GM12878 (cell line): ENCODE measurements around the gene ZFYVE19. TPM values are rescaled to one million over a fixed set of nuclear protein-coding genes. Genes with fewer than 3 reads are reported as not detected.

ENCODE experiments used
- ATAC-seq: fragments of 200-7000 bp; cut with Tn5 transposase; 3 replicates; pipeline ENCODE4 v1.9.1; 2020; ENCODE audit warnings: mild to moderate bottlenecking, moderate library complexity
- BruUV-seq: library from RNA; stranded (reverse); fragments of 400-500 nt; replicated peaks from 2 replicates; lab custom pipeline; 2021; lab: Mats Ljungman, UMichigan
- CTCF ChIA-PET: fragments of 300-600 bp; sonication (Branson Sonifier 250); formaldehyde crosslinking; extraction: SDS; loops from one replicate; lab custom pipeline; 2021; ENCODE audit warnings: inconsistent platforms; lab: Yijun Ruan, JAX
- POLR2A ChIA-PET: fragments of 350-600 bp; formaldehyde crosslinking; extraction: SDS; loops from one replicate; lab custom pipeline; 2021; ENCODE audit warnings: inconsistent platforms; lab: Charles Lee
- RAD21 ChIA-PET: fragments of 300-600 bp; sonication (Branson Sonifier 250); formaldehyde crosslinking; loops from one replicate; lab custom pipeline; 2023; ENCODE audit warnings: antibody characterized with exemption; ENCODE audit not compliant: unreplicated experiment; lab: Charles Lee
- SMC1A ChIA-PET: fragments of 300-600 bp; sonication (Branson Sonifier 250); formaldehyde crosslinking; loops from one replicate; lab custom pipeline; 2023; ENCODE audit not compliant: unreplicated experiment, uncharacterized antibody; lab: Charles Lee
- DNase-seq: peaks from one replicate; pipeline ENCODE4 v3.0.0-alpha.2; 2011; ENCODE audit warnings: low read depth, low spot score
- FAIRE-seq: peaks from 3 replicates; lab custom pipeline; 2011; peaks lifted over from hg19 to GRCh38; lab: Jason Lieb, UNC
- H2AFZ ChIP-seq: 2 replicates; pipeline ENCODE4 v1.6.0; 2011; ENCODE audit warnings: low read depth, low read length, control low read depth; ENCODE audit not compliant: control insufficient read depth
- H3K27ac ChIP-seq: 2 replicates; pipeline ENCODE4 v1.5.1; 2011; ENCODE audit warnings: control low read depth; ENCODE audit not compliant: control insufficient read depth, insufficient read depth
- H3K27me3 ChIP-seq, 2 experiments: replicated peaks in 1 of 2; 2 replicates each; pipeline versions ENCODE4 v1.6.0 to v1.6.1; 2011; ENCODE audit warnings: low read length in 1 of 2; ENCODE audit not compliant: control insufficient read depth in 2 of 2, insufficient read depth in 2 of 2
- H3K36me3 ChIP-seq, 2 experiments: 2 replicates each; pipeline ENCODE4 v1.5.1; 2011; ENCODE audit warnings: low read length in 1 of 2; ENCODE audit not compliant: control insufficient read depth in 2 of 2, insufficient read depth in 2 of 2
- H3K4me1 ChIP-seq: 2 replicates; pipeline ENCODE4 v1.6.1; 2011; ENCODE audit warnings: mild to moderate bottlenecking, low read length, moderate library complexity, mixed read lengths; ENCODE audit not compliant: control insufficient read depth, insufficient read depth
- H3K4me2 ChIP-seq: 2 replicates; pipeline ENCODE4 v1.6.0; 2011; ENCODE audit warnings: control low read depth; ENCODE audit not compliant: control insufficient read depth, insufficient read depth
- H3K4me3 ChIP-seq: fragments of 200-600 bp; sonication (generic); 2 replicates; pipeline ENCODE4 v1.5.1; 2016
- H3K79me2 ChIP-seq: 2 replicates; pipeline ENCODE4 v1.6.0; 2011; ENCODE audit warnings: low read length; ENCODE audit not compliant: control insufficient read depth, insufficient read depth
- H3K9ac ChIP-seq: 2 replicates; pipeline ENCODE4 v1.8.0; 2011; ENCODE audit warnings: low read length, control low read depth, mixed read lengths; ENCODE audit not compliant: control insufficient read depth, insufficient read depth
- H3K9me3 ChIP-seq: replicated peaks from 3 replicates; pipeline ENCODE4 v1.5.1; 2011; ENCODE audit warnings: mild to moderate bottlenecking, low read length; ENCODE audit not compliant: control insufficient read depth, insufficient read depth
- H4K20me1 ChIP-seq: 2 replicates; pipeline ENCODE4 v1.6.0; 2011; ENCODE audit not compliant: control insufficient read depth, insufficient read depth
- BCLAF1 ChIP-seq: fragments of 450-650 bp; IDR thresholded peaks from 2 replicates; pipeline ENCODE4 v1.6.1; 2017; ENCODE audit warnings: antibody characterized with exemption, mild to moderate bottlenecking, moderate library complexity
- CREB1 ChIP-seq: IDR thresholded peaks from 2 replicates; pipeline ENCODE4 v1.6.1; 2012; ENCODE audit warnings: low read depth, mild to moderate bottlenecking, inconsistent platforms
- DPF2 ChIP-seq: fragments of 450-650 bp; IDR thresholded peaks from 2 replicates; pipeline ENCODE4 v1.6.1; 2017; ENCODE audit warnings: mild to moderate bottlenecking
- FOXM1 ChIP-seq: IDR thresholded peaks from 2 replicates; pipeline ENCODE4 v1.6.1; 2012; ENCODE audit warnings: low read depth, mild to moderate bottlenecking, inconsistent platforms, low read length, moderate library complexity
- IRF4 ChIP-seq: IDR thresholded peaks from 2 replicates; pipeline ENCODE4 v1.6.1; 2011; ENCODE audit warnings: low read depth, low read length
- MEF2A ChIP-seq: IDR thresholded peaks from 2 replicates; pipeline ENCODE4 v1.6.1; 2011; ENCODE audit warnings: low read depth, mild to moderate bottlenecking, low read length, moderate library complexity; ENCODE audit not compliant: insufficient read depth
- NRF1 ChIP-seq: conservative IDR thresholded peaks from 2 replicates; pipeline ENCODE4 v1.6.1; 2011; ENCODE audit warnings: mild to moderate bottlenecking, low read depth, low read length, improper control_type of control experiment
- POLR2A ChIP-seq: IDR thresholded peaks from 2 replicates; pipeline ENCODE4 v1.6.1; 2011; ENCODE audit warnings: low read depth, mild to moderate bottlenecking, low read length
- POLR2AphosphoS5 ChIP-seq: IDR thresholded peaks from 2 replicates; pipeline ENCODE4 v1.6.1; 2011; ENCODE audit warnings: mild to moderate bottlenecking, low read length, inconsistent platforms
- SKIL ChIP-seq: fragments of 450-650 bp; IDR thresholded peaks from 2 replicates; pipeline ENCODE4 v1.6.1; 2017; ENCODE audit warnings: mild to moderate bottlenecking, low read depth, inconsistent platforms; ENCODE audit not compliant: poor library complexity, severe bottlenecking
- SP1 ChIP-seq: IDR thresholded peaks from one replicate; pipeline ENCODE4 v1.6.1; 2011; ENCODE audit warnings: low read depth, low read length
- ZNF687 ChIP-seq: fragments of 450-650 bp; IDR thresholded peaks from 2 replicates; pipeline ENCODE4 v1.6.1; 2017; ENCODE audit warnings: mild to moderate bottlenecking, moderate library complexity
- WGBS: methylation state at CpG from one replicate; pipeline ENCODE4 v1.1.6; 2016; ENCODE audit warnings: low lambda C conversion rate; ENCODE audit not compliant: insufficient replicate concordance, insufficient coverage; ENCODE audit errors: missing lambda C conversion rate; 5-methylcytosine and 5-hydroxymethylcytosine counted together
- in situ Hi-C: fragments of 300-500 bp; cut with MboI; formaldehyde crosslinking; loops from 9 replicates; pipeline ENCODE4 v1.14.3; 2018; ENCODE audit warnings: mixed read lengths
- intact Hi-C: fragments of 100-400 bp; cut with micrococcal nuclease; formaldehyde crosslinking; loops from one replicate; pipeline ENCODE4 v1.14.2; 2022; ENCODE audit not compliant: unreplicated experiment
- polyA plus RNA-seq, 11 experiments: library from polyadenylated mRNA; depleted of rRNA in 4 of 11; unstranded in 6 of 11; stranded (reverse) in 5 of 11; fragments of >200 nt; fragmentation: Nextera tagmentation in 4 of 11; fragmentation: Illumina TruSeq in 1 of 11; extraction: Ambion mirVana in 4 of 11; extraction: Trizol in 1 of 11; gene quantifications; 1 replicate in 1 of 11; 2 replicates in 10 of 11; pipeline versions ENCODE4 v1.2.1 to v1.2.3, GENCODE V29; 2011 to 2016; ENCODE audit warnings: inconsistent platforms in 2 of 11, missing spikeins in 2 of 11, low read depth in 1 of 11
- total RNA-seq, 4 experiments: library from RNA; depleted of rRNA in 3 of 4; stranded (reverse); fragments of >200 nt in 3 of 4; fragmentation: Illumina TruSeq in 1 of 4; extraction: Trizol in 1 of 4; gene quantifications; 2 replicates each; pipeline versions ENCODE4 v1.2.1 to v1.2.3, GENCODE V29; 2013 to 2021

The ZFYVE19 gene
- total and polyA plus RNA-seq, 10 of the 15 experiments (the other 5 are each of a cell fraction or from before 2014, with no cell fraction given), result 1.7 to 36.3 (median 17.0) TPM

GRCh38 chr15:40792394-40792793 lies 14.5 kb upstream of the ZFYVE19 start:
- no peak overlapping the region for H3K4me2 ChIP-seq
- no peaks in the 10 kb centered on the region for H3K27me3 ChIP-seq
- no peak overlapping the region for H3K9ac ChIP-seq
- WGBS, result 81% methylated on average over 3 of the region's 3 CpGs
- ChIA-PET POLR2A (interaction anchor here (1.0 to 1.6 kb wide), 2 partner anchors 11 to 14 kb away, joined by 3 to 4 read pairs; partner anchors contain the start of genes DNAJC17 and ZFYVE19), SMC1A (interaction anchor here (0.9 kb wide), 1 partner anchor 10 kb away, joined by 4 read pairs; no protein-coding TSS in a partner anchor), RAD21 (interaction anchor here (0.7 kb wide), 1 partner anchor 315 kb away, joined by 3 read pairs; no protein-coding TSS in a partner anchor), CTCF (interaction anchor here (0.7 to 1.4 kb wide), 5 partner anchors 10 to 393 kb away, joined by 3 read pairs; partner anchors contain the start of genes DNAJC17 and ZFYVE19)
- no peaks in the 10 kb centered on the region for H3K9me3 ChIP-seq
- DNase-seq (no peak), ATAC-seq (no peak), FAIRE-seq (no peak)
- H3K79me2 ChIP-seq, result peaks cover 3% of the 10 kb centered on the region
- H3K4me3 ChIP-seq, result no peak overlapping the region
- intact Hi-C loops, result no loop called here
- no TSS peak for BruUV-seq
- in situ Hi-C loops, result no loop called here
- H3K27ac ChIP-seq, result no peak overlapping the region
- TF ChIP-seq IRF4, result no peak
- no peak for TF ChIP-seq CREB1
- no peak for TF ChIP-seq BCLAF1
- TF ChIP-seq NRF1, result no peak
- TF ChIP-seq MEF2A, result no peak
- no peak for TF ChIP-seq FOXM1
- TF ChIP-seq DPF2, result no peak
- no peak for TF ChIP-seq POLR2AphosphoS5
- no peak for TF ChIP-seq POLR2A
- no peak for TF ChIP-seq SP1
- TF ChIP-seq ZNF687, result no peak
- no peak for TF ChIP-seq SKIL
- peaks cover 7% of the 10 kb centered on the region for H3K4me1 ChIP-seq
- H4K20me1 ChIP-seq, result no peaks in the 10 kb centered on the region
- no peaks in the 10 kb centered on the region; a peak in 1 of 4 replicates for H3K36me3 ChIP-seq
- no peak overlapping the region for H2AFZ ChIP-seq
